ELF-1 (cell line): ENCODE measurements around the gene USP19.

Source experiments
- DNase-seq: peaks from one replicate; pipeline ENCODE4 v3.0.0-alpha.2; 2016; ENCODE audit warnings: low read depth, low spot score

Gene USP19, protein sequence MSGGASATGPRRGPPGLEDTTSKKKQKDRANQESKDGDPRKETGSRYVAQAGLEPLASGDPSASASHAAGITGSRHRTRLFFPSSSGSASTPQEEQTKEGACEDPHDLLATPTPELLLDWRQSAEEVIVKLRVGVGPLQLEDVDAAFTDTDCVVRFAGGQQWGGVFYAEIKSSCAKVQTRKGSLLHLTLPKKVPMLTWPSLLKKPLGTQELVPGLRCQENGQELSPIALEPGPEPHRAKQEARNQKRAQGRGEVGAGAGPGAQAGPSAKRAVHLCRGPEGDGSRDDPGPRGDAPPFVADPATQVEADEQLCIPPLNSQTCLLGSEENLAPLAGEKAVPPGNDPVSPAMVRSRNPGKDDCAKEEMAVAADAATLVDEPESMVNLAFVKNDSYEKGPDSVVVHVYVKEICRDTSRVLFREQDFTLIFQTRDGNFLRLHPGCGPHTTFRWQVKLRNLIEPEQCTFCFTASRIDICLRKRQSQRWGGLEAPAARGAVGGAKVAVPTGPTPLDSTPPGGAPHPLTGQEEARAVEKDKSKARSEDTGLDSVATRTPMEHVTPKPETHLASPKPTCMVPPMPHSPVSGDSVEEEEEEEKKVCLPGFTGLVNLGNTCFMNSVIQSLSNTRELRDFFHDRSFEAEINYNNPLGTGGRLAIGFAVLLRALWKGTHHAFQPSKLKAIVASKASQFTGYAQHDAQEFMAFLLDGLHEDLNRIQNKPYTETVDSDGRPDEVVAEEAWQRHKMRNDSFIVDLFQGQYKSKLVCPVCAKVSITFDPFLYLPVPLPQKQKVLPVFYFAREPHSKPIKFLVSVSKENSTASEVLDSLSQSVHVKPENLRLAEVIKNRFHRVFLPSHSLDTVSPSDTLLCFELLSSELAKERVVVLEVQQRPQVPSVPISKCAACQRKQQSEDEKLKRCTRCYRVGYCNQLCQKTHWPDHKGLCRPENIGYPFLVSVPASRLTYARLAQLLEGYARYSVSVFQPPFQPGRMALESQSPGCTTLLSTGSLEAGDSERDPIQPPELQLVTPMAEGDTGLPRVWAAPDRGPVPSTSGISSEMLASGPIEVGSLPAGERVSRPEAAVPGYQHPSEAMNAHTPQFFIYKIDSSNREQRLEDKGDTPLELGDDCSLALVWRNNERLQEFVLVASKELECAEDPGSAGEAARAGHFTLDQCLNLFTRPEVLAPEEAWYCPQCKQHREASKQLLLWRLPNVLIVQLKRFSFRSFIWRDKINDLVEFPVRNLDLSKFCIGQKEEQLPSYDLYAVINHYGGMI (N-terminal part only)

DNA sequence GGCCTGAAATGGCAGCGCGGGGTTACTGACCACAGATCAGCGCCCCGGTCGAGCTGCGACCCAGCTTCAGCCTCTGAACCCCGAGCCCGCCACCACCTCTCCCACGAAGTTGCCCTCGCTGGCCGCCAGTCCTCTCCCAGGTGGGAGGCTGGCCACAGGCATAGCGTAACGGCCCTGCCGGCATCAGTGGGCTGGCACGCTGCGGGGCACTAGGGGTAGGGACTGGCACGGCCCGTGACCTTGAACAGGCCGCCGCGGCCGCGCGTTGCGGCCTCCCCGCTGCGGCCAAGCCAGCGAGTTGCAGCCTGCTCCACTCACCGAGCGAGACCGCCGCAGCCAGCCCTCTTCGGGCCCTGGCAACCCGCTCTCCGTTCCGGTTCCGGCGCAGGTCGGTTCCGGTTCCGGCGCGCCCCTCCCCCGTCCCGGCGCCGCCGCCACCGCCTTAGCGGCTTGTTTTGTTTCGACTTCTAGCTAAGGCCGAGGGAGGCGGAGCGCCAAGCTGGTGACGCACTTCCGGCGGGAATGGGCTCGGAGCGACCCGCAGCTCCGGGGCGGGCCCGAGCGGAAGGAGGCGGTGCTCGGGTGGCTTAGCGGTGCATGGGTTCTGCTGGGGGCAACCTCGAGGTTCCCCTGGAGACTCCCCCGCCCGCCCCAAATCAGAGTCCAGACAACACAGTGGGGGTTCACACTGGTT lies at the start of gene USP19:
USP19 (minus strand) TSS at position 386 of the 694 bp plus-strand sequence. CDS start 1,678 bp downstream, outside the sequence.
- DNase-seq, result peak; percentile 96

DNA sequence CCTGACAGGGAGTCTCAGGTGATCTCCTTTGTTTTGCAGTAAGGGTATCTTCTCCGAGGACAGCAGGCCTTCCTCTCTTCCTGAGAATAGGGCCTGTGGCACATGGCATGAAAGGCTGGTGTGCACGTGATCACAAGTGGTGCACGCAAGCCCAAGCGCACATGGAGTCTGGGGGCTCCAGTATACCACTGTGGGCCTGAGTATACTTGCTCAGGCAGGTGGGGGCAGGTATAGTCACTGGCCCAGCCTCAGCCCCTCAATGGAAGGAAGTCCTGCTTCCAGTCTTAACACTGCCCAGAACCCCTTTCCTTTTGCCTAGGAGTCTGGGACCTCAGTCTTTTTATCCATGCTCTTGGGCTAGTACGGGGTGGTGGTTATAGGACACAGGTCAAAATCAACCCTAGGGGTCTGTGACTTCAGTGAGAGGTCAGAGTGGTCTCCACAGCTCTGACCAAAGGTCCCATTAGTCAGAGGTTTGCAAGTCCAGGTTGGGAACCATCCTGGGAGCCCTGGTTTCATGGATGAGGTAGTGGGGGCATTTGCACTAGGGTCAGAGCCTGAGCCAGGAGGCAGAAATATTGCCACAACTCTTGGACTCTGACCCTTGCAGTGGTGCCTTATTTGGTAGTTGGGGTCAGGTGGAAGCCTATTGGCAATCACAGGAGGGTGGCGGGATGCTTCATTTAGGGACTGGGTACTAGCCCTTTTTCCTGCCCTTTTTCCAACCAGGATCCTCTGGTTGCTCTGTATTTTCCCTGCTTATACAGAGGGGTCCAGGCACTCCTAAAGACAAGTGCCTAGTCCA lies 46.3 kb upstream of the USP19 start:
- no peak for DNase-seq

DNA sequence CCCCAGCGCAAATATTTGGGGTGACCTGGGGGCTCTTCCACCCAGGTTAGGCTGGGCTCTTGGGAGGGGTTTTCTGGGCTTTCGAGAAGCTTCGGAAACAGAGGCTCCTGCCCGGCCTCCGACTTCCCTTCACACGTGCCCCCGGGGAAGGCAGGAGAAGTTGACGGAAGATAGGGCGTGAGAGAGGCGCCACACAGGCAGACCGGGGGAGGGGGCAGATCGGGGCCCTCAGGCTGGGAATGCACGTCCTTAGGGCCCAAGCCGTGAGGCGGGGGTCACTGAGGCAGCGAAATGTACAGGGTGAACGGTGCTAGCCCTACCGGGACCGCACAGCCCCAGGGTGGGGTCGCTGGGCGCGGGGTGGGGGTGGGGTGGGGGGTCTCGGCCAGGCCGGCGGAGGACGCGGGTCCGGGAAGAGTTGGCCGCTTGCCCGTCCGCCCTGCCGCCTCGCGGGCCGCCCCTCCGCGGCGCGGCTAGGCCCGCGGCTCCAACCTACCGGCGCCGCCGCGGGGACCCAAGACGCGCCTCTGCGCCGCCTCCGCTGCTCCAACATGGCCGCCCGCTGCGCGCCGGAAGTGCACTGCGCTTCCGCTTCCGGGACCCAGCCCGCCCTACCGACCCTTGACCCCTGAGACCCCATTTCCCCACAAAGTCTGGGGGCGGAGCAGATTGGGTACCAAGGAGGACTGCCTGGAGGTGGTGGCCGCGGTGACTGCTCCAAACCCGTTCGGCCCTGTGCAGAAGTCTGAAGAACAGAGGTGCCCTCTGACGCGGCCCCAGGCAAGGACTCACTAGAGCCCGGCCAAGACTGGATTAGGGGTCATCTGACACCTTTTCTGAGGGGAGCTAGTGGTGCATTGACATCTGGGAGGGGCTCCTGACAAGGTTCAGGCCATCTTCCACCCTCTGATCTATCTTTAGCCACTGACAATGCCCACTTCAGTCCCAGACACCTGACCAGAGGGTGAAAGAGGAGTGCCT lies 45.4 kb upstream of the USP19 start, which contains the start of gene CCDC71:
CCDC71 (minus strand) TSS at position 561 of the 981 bp plus-strand sequence. CDS start 2,123 bp downstream, outside the sequence.
- DNase-seq, result peak; percentile 71

DNA sequence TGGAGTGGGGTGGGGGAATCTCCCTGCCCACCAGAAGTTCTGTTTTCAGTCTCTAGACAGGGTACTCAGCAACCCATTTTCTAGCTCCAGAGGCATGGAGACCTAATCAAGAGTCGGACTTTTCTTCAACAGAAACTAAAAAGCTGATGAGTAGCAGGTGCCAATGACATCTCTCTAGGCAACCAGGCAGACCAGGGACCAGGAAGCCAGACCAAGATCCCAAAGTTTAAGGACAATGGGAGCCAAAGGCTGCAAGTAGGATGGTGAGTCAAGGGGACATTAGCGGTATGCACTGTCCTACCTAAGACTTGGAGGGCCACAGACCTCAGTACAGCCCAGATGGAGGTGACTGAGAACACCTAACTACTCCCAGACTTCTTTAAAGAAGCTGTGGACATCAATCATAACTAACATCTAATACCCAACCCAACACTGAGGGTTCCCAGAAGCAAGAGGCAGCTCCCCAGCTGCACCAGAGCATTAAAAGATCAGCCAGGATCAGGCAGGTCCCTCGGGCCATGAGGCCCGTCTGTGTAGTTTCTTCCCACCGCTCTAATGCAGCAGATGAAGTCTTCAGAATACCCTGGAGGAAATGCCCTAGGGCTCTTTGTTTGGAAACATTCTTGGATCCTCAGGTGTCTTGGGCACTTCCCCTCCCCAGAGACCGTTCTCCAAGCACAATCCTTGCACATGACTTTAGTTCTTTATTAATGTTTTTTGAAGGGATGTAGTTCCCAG lies 44.5 kb upstream of the USP19 start:
- DNase-seq, result peak; percentile 36

DNA sequence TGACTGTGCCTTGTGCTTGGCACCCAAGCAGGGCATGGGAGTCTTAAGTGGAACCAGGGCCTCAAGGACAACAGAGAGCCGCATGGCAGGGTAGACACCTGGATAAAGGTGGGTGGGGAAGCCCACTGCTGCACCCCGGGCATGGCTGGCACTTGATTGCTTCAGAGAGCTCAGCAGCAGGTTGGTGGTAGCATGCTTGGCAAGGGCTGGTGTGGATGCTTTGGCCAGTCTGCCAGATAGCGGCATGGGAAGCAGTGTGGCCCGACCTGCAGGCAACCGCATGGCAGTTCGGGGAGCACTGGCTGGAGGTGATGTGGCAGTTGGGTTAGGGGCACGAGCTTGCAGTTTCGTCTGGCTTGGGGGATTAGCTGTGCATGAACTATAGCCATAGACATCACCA lies 43.0 kb upstream of the USP19 start:
- no peak for DNase-seq

DNA sequence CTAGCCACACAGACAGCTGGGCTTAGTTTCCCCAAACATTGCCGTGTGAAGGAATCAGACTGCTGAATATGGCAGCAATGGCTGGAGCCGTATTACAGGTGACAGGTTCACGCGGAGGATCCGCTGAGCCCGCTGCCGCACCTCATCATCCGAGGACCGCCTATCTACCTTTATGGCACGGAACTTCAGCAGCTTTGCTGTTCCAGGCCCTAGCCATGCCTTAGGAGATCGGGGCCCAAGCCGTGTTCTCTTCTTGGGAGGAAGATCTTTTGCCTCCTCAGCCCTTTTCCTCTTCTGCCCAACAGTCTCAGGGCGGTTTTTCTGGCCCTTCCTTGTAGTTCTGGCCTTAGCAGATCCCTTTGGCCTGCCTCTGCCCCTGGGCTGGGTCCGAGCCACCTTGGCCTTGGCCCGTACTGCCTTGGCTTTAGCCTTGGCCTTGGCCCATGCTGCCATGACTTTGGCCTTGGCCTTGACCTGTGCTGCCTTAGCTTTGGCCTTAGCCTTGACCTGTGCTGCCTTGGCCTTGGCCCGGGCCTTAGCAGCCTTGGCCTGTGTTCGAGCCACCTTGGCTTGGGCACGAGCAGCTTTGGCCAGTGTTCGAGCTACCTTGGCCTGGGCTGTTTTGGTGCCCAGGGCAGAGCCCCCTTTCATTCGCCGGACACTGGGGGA lies 42.3 kb upstream of the USP19 start:
- DNase-seq, result no peak

DNA sequence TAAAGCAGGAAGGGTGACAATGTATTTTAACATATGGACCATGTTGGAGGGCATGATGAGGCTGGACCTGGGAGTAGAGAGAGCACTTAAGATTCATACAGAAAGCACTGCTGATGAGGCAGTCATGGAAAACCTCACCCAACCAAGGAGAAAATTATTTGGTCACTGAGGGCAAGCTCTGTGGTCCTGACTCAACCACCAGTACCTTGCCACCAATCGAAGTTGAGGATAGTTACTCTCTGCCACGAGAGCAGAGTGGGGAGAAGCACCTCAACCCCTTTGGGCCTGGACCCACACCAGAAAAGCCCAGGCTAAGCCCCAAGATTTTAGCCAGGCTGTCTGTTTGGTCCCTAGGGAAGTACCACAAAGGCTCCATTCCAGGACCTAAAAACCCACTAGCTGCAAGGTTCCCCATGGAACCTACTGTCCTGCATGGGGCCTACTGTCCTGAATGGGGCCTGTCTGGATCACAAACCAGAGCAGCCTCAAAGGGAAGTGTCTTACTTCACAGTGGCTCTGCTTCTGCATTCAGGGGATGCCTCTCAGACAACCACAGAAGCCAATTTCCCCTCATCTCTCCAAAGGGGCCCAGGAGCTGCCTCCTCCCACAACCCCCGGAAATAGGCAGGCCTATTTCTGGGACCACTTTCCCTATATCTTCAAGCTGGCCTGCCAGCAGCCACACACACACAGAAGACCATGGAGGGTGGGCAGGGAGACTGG lies 41.3 kb upstream of the USP19 start:
- no peak for DNase-seq

DNA sequence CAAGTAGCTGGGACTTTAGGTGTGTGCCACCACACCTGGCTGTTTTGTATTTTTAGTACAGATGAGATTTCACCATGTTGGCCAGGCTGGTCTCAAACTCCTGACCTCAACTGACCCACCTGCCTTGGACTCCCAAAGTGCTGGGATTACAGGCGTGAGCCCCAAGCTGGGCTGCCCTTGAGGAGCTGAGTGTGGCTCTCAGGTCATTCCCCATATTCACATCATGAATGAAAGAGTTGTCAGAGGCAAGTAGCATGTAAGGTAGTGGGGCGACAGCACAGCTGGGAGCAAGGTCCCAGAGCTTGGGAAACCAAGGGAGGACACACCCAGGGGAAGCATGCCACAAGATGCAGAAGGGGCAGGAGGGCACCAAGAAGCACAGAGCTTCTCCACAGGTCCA lies 40.6 kb upstream of the USP19 start:
- DNase-seq, result no peak

DNA sequence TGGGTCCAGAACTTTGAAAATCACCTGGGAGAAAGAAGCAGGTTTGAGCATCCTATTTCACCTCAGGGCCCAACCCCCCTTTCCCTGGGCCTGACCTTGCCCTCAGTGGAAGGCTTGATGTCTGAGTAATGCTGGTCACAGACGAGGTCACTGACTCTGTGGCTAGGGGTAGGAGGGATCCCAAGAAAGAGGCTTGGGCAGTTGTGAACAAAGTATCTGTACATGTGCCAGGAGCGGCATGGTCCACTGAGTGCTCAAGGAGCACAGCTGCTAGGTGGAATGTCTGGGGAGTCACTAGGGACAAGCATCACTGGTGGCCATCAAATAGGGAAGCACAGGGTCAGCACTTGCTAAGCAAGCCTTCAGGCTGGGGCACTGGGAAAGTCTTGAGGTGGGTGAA lies 38.2 kb upstream of the USP19 start:
- no peak for DNase-seq

DNA sequence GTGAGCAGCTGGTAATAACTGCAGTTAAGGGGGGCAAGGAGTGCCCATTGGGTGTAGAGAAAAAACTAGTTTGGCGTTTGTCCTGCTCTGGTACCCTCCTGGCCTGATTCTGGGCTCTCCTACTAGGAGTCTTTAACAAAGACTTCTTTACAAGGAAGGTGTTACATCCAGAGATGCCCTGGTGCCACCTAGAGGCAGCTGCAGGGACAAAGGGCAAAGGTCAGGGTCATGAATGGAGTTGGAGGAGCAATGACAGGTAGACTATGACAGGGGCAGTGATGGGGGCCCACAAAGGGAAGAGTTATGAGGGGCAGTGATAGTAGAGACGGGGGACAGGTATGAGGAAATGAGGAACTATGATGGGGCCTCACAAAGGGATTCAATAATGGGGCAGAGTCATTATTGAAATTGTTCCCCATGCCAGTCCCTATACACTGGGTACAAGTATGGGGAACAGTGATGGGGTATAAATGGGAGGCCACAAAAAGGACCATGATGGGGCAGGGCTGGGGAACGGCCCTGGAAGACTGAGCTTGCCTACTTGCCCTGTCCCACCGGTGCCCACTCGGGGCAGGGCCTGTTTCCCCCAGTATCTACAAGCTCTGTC lies 37.6 kb upstream of the USP19 start:
- peak; percentile 68 for DNase-seq

DNA sequence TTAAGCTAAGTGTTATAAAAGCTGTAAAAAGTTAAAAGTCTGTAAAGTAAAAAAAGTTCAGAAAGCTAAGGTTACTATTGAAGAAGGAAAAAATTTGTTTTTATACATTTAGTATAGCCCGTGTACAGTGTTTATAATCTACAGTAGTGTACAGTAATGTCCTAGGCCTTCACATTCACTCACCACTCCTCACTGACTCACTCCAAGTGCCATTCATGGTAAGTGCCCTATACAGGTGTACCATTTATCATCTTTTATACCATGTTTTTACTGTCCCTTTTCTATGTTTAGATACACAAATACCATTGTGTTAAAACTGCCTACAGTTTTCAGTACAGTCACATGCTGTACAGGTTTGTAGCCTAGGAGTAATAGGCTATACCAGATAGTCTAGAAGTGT lies 36.7 kb upstream of the USP19 start:
- DNase-seq, result no peak

DNA sequence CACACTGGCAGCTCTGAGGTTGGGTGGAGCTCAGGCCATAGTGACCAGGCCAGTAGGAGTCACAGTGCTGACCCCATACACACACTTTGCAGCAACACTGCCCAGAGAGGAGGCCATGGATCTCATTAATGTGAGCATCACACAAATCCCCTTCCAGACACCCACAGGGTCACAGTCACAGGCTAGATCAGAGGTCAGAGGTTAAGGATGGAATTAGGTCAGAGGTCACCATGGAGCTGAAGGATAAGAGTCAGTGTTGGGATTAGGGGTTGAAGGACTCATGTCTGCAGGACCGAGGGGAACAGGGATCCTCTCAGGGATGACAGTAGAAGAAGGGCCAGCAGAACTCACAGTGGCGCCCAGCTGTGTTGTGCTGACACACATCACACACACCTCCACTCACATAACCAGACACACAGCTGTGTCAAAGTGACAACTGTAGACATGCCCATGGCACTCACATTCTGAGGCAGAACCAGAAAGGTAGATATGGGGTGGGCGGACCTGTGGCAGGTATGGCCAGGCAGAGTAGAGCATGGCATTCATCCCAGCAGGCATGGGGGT lies 32.8 kb upstream of the USP19 start:
- no peak for DNase-seq

DNA sequence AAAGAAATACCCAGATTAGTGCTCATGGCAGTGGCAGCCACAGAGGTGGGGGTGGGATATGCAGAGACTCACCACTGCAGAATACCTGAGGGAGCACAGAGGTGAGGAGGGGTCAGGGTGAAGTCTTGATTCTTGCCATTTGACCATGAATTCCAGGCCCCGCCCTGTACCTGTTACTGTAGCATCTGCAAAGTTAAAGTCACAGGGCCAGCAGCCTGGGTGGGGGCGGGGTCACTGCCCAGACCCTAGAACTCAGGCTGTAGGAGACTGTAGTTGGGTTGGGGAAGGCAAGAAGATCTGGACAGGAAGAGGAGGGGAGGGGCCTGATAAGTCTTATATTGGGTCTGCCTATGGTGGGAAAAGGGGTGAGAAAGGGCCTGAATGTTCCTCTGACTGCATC lies 31.0 kb upstream of the USP19 start:
- no peak for DNase-seq

DNA sequence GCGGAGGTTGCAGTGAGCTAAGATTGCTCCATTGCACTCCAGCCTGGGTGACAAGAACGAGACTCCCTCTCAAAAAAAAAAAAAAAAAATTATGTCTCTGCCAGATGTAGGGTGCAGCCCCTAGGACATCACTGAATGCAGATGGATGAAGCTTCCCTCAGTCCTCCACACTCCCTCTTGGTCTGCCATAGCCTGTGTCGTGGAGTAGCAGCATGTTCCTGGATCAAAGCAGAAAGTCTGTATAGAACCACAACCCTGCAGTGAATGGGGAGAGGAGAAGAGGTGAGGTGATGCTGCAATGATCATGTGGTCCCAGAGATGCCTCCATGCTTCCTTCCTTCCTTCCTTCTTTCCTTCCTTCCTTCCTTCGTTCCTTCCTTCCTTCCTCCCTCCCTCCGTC lies 27.5 kb upstream of the USP19 start:
- no peak for DNase-seq

DNA sequence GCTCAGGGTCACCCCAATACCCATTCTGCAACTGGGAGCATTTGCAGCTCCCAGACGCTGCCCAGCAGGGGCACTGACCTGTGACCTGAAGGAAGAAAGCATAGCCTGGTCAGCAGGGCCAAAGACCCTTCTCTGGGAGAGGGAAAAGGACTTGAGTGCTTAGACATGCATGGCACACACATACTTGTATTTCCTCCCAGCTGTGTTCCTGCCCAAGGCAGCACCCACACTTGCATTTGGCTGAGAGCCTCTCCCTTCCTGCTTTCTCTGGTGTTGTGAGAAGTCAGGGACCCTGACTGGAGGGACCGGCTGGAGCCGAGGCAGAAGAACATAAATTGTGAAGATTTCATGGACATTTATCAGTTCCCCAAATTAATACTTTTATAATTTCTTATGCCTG lies 19.5 kb upstream of the USP19 start:
- DNase-seq, result no peak

DNA sequence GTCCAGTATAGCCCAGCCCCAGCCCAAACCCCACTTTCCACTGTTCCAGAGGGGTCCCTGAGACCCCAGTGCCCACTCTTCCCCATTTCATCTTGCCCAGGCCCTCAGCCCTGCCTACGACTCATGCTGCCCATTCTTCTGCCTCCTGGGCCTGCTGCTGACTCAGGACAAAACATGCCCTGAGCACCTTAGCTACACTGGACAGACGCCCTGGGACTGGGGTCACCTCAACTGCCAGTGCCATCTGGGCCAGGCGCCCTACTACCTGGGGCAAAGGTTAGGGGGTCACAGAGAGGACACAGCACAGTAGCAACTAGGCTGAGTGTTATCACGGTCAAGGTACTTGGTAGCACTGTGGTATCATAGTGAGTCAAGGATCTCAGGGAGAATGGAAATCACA lies 14.9 kb upstream of the USP19 start:
- DNase-seq, result no peak
